ENCODE measurements around the gene FAM98A.

The FAM98A gene

GRCh38 chr2:33599175-33599942 lies at the start of gene FAM98A:
TSS of gene FAM98A (minus strand) at chr2:33599299. CDS start at chr2:33599221, 78 bp downstream.
- peak; percentile 99 for DNase-seq (ENCODE audit: low spot score)

GRCh38 chr2:33645861-33646260 lies 46.8 kb upstream of the FAM98A start:
- DNase-seq (ENCODE audit: low spot score): no peak

GRCh38 chr2:33644215-33644614 lies 45.1 kb upstream of the FAM98A start:
- no peak for DNase-seq (ENCODE audit: low spot score)

GRCh38 chr2:33636001-33636400 lies 36.9 kb upstream of the FAM98A start:
- DNase-seq (ENCODE audit: low spot score): no peak

- DNase-seq (ENCODE audit: low spot score): no peak
Measured at GRCh38 chr2:33634261-33634910, 35.3 kb upstream of the FAM98A start.

- no peak for DNase-seq (ENCODE audit: low spot score)
Measured at GRCh38 chr2:33633315-33633714, 34.2 kb upstream of the FAM98A start.

DNA sequence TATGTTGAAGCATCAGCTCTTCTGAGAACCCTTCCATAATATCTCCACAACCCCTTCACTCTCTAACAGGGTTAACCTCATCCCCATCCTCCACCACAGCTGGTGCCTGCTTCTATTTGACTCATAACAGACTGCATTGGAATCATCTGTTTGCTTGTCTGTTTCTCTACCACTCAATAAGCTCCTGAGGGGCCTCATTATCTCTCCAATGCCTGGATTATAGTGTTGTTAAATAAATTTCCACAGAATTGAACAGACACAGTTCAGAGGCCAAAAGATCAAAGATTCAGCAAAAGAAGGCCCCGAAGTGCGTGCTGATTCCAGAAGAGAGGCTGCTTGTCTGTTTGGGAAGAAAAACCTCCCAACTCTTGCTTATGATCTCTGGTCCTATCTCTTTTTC lies 33.7 kb upstream of the FAM98A start:
- DNase-seq (ENCODE audit: low spot score): no peak

- peak; percentile 51 for DNase-seq (ENCODE audit: low spot score)
Measured at GRCh38 chr2:33628031-33628827, 29.1 kb upstream of the FAM98A start.

GRCh38 chr2:33619028-33619427 lies 19.9 kb upstream of the FAM98A start:
- DNase-seq (ENCODE audit: low spot score): no peak

DNA sequence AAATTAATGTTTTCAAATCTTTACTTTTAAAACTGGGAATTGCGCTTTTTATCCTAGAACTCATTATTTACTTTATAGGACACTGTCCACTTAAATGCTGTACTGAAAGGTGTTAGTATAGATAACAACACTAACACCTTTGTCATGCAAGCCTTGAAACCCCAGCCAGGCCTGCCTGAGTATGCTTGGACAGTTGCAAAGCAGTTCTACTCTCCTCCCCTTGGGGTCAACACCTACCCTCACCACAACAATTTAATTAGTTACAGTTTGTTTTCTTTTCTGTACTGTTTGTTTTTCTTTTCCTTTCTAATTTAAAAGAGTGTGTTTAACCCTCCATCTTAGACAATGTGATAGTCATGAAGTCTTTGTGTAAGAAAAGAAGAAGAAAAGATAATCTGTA lies 18.9 kb upstream of the FAM98A start:
- no peak for DNase-seq (ENCODE audit: low spot score)

DNA sequence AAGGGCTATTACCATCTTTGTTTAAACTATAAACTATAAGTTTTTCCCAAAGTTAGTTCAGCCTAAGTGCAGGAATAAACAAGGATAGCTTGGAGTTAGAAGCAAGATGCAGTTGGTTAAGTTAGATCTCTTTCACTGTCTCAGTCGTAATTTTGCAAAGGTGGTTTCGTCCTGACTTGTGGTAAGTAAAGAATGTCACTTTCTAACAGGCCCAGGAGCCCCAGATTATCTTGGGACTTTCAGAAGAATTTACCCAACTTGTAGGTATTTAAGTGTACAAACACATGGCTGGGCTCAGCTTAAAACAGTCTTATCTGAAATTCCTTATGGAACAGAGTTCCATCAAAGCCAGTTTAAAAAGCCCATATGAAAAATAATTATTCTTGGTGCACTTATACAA lies 18.3 kb upstream of the FAM98A start:
- no peak for DNase-seq (ENCODE audit: low spot score)

- no peak for DNase-seq (ENCODE audit: low spot score)
Measured at GRCh38 chr2:33616873-33617272, 17.8 kb upstream of the FAM98A start.

DNA sequence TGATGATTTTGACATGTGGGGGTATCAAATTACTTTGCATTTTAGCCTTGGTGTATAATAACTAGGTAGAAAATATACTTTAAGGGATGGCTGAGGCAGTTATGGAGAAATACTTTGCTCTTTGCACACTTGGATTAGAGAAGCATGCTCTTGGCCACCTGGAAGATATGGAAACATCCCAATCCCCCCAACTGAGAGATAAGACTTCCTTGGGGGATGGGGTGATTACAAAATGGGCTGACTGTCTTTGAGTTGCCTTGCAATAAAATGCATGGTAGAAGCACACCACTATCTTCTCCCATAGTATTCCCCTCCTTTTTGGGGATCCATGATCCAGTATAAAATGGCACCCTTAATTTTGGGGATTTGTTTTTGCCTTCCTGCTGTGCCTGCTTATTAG lies 15.1 kb upstream of the FAM98A start:
- no peak for DNase-seq (ENCODE audit: low spot score)

DNA sequence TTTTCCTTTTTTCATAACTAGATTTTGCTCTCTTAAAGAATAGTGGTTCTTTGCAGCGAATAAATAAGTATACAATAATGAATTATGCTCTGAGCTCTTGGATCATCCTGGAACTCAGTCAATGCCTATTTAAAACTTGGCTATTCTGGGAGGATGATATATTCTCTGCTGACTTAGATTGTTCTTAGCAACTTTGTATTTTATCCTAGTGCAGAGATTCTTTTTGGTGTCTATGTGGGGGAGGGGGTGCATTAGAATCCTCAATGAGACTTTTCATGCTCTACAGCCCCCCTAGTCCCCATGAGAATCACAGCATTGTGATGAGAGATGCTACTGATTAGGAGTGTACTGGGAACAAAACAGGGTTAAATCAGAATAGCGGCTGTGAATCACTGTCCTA lies 8.8 kb upstream of the FAM98A start:
- no peak for DNase-seq (ENCODE audit: low spot score)

- DNase-seq (ENCODE audit: low spot score): no peak
Measured at GRCh38 chr2:33607251-33607721, 8.2 kb upstream of the FAM98A start.

DNA sequence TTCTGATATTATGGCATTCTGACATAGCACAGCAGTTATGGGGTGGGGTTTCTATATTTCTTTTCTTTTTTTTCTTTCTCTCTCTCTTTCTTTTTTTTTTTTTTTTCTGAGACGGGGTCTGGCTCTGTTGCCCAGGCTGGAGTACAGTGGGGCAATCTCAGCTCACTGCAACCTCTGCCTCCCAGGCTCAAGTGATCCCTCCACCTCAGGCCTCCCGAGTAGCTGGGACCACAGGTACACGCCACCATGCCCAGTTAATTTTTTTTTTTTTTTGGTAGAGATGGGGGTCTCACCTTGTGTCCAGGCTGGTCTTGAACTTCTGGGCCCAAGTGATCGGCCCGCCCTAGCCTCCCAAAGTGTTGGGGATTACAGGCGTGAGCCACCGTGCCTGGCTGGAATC lies 7.5 kb upstream of the FAM98A start:
- no peak for DNase-seq (ENCODE audit: low spot score)

GRCh38 chr2:33606100-33606499 lies 7.0 kb upstream of the FAM98A start:
- no peak for DNase-seq (ENCODE audit: low spot score)

- no peak for DNase-seq (ENCODE audit: low spot score)
Measured at GRCh38 chr2:33605056-33605455, 6.0 kb upstream of the FAM98A start.

DNA sequence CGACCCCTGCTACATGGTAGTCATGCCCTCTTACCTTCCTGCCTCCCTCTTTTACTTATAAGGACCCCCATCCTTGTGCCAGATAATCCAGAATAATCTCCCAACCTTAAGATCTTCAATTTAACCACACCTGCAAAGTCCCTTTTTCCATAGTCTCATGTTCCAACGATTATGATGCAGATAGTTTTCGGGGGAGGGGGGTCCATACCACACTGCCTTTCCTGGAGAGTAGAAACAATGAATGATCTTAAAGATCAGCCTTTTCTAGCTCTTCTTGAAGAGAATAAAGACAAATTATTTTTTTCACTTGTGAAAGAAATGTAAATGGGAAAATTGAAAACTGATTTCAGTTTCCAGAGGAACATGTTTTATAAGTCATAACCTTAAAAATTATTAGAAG lies 4.3 kb upstream of the FAM98A start:
- DNase-seq (ENCODE audit: low spot score): no peak

GRCh38 chr2:33602201-33602830 lies 3.2 kb upstream of the FAM98A start:
- no peak for DNase-seq (ENCODE audit: low spot score)

DNA sequence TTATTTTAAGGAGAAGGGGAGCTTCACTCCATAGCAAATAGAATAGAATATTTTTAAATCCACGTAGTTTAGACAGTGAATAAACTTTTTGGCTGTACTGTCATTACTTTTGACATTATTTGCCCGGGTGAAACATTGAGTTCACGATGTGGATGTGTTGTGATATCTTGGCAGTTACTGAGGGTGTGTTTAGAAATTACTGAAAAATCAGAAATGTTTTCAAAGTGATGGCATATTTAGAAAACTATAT lies 769 bp upstream of the FAM98A start:
- DNase-seq (ENCODE audit: low spot score): no peak

DNA sequence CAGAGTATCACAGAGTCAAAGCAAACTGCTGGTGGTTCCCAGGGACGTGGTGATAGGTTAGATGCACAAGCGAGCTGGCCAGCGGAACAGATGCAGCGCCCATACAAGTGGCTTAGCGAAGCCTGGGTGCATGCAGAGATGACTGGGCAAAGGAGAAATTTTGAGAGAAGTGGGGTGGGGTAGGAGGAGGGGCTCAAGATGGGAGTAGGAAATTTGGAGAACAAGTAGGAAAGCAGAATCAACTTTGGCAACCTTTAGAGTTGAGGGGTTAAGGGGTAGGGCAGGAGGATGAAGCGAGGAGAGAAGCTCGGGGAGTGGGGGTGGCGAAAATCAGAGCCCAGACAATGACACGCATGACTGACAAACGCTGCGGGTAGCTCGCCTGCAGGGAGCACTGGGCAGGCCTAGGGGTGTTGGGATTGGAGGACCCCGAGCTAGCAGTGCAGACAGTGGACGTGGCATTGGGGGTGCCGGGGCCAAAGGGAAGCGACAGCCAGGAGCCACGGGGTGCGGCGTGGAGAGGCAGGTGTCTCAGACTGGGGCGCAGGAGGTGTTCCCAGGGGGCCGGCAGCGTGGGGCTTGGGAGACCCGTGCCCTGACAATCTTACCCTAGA lies 431 bp downstream of the FAM98A start:
- peak; percentile 45 for DNase-seq (ENCODE audit: low spot score)
